Measurements from ENCODE around the gene HAVCR1. TPM values are rescaled to one million over a fixed set of nuclear protein-coding genes. Genes with fewer than 3 reads are reported as not detected.
A peak's percentile ranks its signal among the peaks of the same experiment; 100 is the strongest.

Gene HAVCR1
- polyA plus RNA-seq, 2 of the 4 experiments (the other 2 are of a cell fraction) = 94.7 to 103 TPM

DNA sequence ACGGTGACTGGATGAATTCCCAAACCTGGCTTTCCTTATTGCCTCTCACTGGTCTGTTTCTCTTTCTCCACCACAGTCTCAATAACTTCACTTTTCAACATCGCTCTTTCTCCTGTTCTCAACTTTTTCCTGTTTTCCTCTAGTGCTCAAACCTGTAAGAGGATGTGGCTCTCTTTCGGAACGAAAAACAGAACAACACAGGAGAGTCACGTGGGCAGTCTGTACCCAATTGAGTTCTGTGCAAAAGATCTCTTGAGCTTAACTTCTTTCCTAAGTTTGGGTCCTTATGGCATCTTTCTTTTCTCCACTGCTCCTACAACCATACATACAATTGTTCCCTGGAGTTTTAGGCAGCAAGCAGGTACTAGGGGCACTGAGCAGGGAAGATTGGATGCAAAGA, 8.9 kb downstream of the HAVCR1 start (continued):
- TF ChIP-seq BHLHE40 (IDR thresholded peaks at IDR 0.05; ENCODE audit: low read depth, low read length) (no peak), MYC (IDR thresholded peaks at IDR 0.05; ENCODE audit: borderline replicate concordance, low read length) (no peak), CHD4 (IDR thresholded peaks at IDR 0.05; ENCODE audit: borderline replicate concordance) (no peak), EP300 (IDR thresholded peaks at IDR 0.05) (no peak), SMC3 (IDR thresholded peaks at IDR 0.05) (no peak), JUNB (IDR thresholded peaks at IDR 0.05) (no peak), TP53 (CRISPR knock-in tag; IDR thresholded peaks at IDR 0.05) (no peak), JUN (IDR thresholded peaks at IDR 0.05) (no peak; a peak in 2 of 5 replicates), ZC3H11A (IDR thresholded peaks at IDR 0.05) (no peak), EHMT2 (IDR thresholded peaks at IDR 0.05; ENCODE audit: low read depth) (no peak), RARB (CRISPR knock-in tag; IDR thresholded peaks at IDR 0.05) (no peak), ZSCAN20 (CRISPR knock-in tag; IDR thresholded peaks at IDR 0.05) (no peak), SREBF2 (IDR thresholded peaks at IDR 0.05) (no peak), CBX2 (IDR thresholded peaks at IDR 0.05; ENCODE audit: borderline replicate concordance, low read depth) (no peak)
- TF ChIP-seq, protein P1, sequence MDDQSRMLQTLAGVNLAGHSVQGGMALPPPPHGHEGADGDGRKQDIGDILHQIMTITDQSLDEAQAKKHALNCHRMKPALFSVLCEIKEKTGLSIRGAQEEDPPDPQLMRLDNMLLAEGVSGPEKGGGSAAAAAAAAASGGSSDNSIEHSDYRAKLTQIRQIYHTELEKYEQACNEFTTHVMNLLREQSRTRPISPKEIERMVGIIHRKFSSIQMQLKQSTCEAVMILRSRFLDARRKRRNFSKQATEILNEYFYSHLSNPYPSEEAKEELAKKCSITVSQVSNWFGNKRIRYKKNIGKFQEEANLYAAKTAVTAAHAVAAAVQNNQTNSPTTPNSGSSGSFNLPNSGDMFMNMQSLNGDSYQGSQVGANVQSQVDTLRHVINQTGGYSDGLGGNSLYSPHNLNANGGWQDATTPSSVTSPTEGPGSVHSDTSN (IDR thresholded peaks at IDR 0.05) = no peak
- TF ChIP-seq, protein P2, sequence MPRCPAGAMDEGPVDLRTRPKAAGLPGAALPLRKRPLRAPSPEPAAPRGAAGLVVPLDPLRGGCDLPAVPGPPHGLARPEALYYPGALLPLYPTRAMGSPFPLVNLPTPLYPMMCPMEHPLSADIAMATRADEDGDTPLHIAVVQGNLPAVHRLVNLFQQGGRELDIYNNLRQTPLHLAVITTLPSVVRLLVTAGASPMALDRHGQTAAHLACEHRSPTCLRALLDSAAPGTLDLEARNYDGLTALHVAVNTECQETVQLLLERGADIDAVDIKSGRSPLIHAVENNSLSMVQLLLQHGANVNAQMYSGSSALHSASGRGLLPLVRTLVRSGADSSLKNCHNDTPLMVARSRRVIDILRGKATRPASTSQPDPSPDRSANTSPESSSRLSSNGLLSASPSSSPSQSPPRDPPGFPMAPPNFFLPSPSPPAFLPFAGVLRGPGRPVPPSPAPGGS (IDR thresholded peaks at IDR 0.05) = no peak
- TF ChIP-seq, protein P3, sequence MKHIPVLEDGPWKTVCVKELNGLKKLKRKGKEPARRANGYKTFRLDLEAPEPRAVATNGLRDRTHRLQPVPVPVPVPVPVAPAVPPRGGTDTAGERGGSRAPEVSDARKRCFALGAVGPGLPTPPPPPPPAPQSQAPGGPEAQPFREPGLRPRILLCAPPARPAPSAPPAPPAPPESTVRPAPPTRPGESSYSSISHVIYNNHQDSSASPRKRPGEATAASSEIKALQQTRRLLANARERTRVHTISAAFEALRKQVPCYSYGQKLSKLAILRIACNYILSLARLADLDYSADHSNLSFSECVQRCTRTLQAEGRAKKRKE (CRISPR knock-in tag; IDR thresholded peaks at IDR 0.05; ENCODE audit: low read depth) = no peak
- TF ChIP-seq, protein P4, sequence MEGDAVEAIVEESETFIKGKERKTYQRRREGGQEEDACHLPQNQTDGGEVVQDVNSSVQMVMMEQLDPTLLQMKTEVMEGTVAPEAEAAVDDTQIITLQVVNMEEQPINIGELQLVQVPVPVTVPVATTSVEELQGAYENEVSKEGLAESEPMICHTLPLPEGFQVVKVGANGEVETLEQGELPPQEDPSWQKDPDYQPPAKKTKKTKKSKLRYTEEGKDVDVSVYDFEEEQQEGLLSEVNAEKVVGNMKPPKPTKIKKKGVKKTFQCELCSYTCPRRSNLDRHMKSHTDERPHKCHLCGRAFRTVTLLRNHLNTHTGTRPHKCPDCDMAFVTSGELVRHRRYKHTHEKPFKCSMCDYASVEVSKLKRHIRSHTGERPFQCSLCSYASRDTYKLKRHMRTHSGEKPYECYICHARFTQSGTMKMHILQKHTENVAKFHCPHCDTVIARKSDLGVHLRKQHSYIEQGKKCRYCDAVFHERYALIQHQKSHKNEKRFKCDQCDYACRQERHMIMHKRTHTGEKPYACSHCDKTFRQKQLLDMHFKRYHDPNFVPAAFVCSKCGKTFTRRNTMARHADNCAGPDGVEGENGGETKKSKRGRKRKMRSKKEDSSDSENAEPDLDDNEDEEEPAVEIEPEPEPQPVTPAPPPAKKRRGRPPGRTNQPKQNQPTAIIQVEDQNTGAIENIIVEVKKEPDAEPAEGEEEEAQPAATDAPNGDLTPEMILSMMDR (IDR thresholded peaks at IDR 0.05) = no peak

DNA sequence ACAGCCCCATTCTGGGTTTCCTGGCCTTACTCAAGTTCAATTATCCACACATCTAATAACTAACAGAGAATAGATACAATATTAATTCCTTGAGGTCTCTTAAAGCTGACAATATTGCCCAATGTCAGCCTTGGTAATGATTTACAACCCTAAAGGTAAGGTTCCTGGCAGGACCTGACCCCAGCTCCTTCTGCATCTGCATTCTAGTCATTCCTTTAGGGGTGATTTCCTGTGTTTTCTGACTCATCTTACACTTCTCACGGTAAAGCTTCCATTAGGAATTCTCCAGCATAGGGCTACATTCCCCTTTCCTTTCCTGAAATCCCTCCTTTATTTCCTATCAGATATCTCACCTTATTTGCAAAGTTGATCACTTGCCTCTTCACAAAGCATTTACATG, 9.3 kb downstream of the HAVCR1 start:
- peak overlapping the region; percentile 67 for H3K4me2 ChIP-seq
- ChIA-PET POLR2A (interaction anchor here (2.1 kb wide), 1 partner anchor 10 kb away, joined by 7 read pairs; the partner anchor contains the start of gene HAVCR1), CTCF (interaction anchor here (0.7 to 1.4 kb wide), 4 partner anchors 9 to 23 kb away, joined by 3 to 5 read pairs (median 3); partner anchors contain the start of gene HAVCR1)
- peak overlapping the region; percentile 7; the same call in 1 of the 3 replicates for H3K4me3 ChIP-seq
- H3K27ac ChIP-seq = peak overlapping the region; percentile 89 to 94
- FAIRE-seq (peak; percentile 99), ATAC-seq (peak; percentile 65 to 80), DNase-seq (ENCODE audit: low read depth in 1 of 2, low spot score in 1 of 2) (peak; percentile 75 to 85)
- no peaks in the 10 kb centered on the region for H3K9me3 ChIP-seq
- peaks cover 96% of the 10 kb centered on the region for H3K4me1 ChIP-seq
- WGBS (ENCODE audit: missing lambda C conversion rate) = 0% methylated on average over 1 of the region's 1 CpG
- TF ChIP-seq KDM1A (IDR thresholded peaks at IDR 0.05; ENCODE audit: low read depth) (no peak), CBX2 (IDR thresholded peaks at IDR 0.05; ENCODE audit: borderline replicate concordance, low read depth) (no peak), FOSL2 (IDR thresholded peaks at IDR 0.05) (peak; percentile 86), FOSL2 (CRISPR knock-in tag; IDR thresholded peaks at IDR 0.05) (peak; percentile 93), FOXS1 (CRISPR knock-in tag; IDR thresholded peaks at IDR 0.05) (0 out of 2 replicates have a peak, but pooled peaks have one; percentile 8), MAZ (IDR thresholded peaks at IDR 0.05; ENCODE audit: borderline replicate concordance, low read depth, low read length) (no peak), RARB (CRISPR knock-in tag; IDR thresholded peaks at IDR 0.05) (peak; percentile 70; the same call in 1 of the 2 replicates), HDAC2 (IDR thresholded peaks at IDR 0.05) (no peak), JUNB (IDR thresholded peaks at IDR 0.05) (peak; percentile 90), TFCP2L1 (CRISPR knock-in tag; IDR thresholded peaks at IDR 0.05) (no peak), CHD4 (IDR thresholded peaks at IDR 0.05; ENCODE audit: borderline replicate concordance) (no peak), RAD21 (conservative IDR thresholded peaks at IDR 0.05 in 1 of 2, IDR thresholded peaks at IDR 0.05 in 1 of 2) (peak; percentile 17 to 46; a peak in 3 of 5 replicates), GATA3 (IDR thresholded peaks at IDR 0.05; ENCODE audit: borderline replicate concordance) (peak; percentile 87)
- TF ChIP-seq, protein P1 (IDR thresholded peaks at IDR 0.05) = peak; percentile 66; the same call in 1 of the 2 replicates
- TF ChIP-seq, protein P3 (CRISPR knock-in tag; IDR thresholded peaks at IDR 0.05; ENCODE audit: low read depth) = no peak
- TF ChIP-seq, protein P2 (IDR thresholded peaks at IDR 0.05) = peak; percentile 82; the same call in 1 of the 3 replicates
- TF ChIP-seq, protein P5, sequence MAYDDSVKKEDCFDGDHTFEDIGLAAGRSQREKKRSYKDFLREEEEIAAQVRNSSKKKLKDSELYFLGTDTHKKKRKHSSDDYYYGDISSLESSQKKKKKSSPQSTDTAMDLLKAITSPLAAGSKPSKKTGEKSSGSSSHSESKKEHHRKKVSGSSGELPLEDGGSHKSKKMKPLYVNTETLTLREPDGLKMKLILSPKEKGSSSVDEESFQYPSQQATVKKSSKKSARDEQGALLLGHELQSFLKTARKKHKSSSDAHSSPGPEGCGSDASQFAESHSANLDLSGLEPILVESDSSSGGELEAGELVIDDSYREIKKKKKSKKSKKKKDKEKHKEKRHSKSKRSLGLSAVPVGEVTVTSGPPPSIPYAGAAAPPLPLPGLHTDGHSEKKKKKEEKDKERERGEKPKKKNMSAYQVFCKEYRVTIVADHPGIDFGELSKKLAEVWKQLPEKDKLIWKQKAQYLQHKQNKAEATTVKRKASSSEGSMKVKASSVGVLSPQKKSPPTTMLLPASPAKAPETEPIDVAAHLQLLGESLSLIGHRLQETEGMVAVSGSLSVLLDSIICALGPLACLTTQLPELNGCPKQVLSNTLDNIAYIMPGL (CRISPR knock-in tag; IDR thresholded peaks at IDR 0.05; ENCODE audit: borderline replicate concordance) = no peak
